Activated CD4-positive, alpha-beta T cell treated with anti-CD3 and anti-CD28 coated beads for 48 hours (primary cell): Measurements from ENCODE around the gene DHCR7.

Source experiments
- DNase-seq: peaks from one replicate; pipeline ENCODE4 v3.0.0-alpha.2; 2020

DHCR7 gene

DNA sequence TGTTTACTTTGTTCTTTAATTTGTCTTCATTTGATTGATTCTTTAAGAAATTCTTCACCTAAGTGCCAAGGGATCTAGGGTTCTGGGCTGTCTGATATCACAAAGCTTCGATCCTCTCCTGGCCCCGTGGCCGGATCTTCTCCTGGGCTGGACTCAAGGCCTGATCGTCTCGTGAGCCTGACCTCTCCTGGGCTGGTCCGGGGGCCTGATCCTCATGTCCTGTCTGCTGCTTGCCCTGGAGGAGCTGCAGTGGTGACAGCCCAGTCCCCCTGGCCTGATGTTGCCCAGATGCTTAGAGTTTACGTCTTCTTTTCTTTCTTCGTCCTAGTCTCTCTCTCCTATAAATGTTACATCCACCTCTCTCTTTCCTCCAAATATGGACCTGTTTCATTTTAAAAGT is 8.1 kb upstream of the DHCR7 start:
- no peak for DNase-seq

DNA sequence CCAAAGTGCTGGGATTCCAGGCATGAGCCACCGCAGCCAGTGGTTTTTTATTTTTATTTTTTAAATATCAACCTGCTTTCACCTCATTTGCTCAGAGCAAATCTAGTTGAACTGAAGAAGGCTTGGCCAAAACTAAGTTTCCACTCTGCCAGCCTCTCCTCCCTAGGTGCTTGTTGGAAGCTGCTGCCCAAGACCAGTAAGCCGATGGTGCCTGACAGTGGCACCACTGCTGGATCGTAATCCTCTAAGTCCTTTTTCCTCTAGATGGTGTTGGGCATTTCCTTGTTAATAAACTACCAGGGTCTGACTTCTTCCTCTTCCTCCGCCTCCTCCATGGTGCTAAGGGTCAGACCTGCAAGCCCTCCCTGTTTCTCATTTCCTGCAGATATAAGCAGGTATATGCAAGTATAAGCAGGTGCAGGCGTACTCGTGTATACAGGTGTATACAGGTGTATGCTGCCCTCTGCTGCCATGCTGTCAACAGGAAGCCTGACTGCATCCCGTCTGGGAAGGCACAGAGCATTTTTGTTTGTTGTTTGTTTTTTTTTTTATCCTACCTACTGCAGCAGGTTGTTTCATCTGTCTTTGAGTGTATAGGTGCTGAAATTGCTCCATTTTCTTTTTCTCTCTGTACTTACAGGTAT is 6.4 kb upstream of the DHCR7 start:
- DNase-seq, result no peak

DNA sequence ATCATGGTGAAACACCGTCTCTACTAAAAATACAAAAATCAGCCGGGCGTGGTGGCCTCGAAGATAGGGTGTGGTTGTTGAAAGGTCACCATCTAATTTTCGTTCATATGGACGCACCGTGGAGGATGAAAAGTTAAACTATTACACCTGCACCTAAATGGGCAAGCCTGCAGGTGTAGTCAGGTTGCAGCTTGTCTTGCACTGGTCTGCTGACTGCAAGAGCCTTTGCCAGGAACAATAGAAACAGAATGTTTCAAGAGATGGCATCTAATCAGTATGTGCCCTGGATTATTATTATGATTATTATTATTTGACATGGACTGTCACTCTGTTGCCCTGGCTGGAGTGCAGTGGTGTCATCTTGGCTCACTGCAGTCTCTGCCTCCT is 5.7 kb upstream of the DHCR7 start:
- no peak for DNase-seq

DNA sequence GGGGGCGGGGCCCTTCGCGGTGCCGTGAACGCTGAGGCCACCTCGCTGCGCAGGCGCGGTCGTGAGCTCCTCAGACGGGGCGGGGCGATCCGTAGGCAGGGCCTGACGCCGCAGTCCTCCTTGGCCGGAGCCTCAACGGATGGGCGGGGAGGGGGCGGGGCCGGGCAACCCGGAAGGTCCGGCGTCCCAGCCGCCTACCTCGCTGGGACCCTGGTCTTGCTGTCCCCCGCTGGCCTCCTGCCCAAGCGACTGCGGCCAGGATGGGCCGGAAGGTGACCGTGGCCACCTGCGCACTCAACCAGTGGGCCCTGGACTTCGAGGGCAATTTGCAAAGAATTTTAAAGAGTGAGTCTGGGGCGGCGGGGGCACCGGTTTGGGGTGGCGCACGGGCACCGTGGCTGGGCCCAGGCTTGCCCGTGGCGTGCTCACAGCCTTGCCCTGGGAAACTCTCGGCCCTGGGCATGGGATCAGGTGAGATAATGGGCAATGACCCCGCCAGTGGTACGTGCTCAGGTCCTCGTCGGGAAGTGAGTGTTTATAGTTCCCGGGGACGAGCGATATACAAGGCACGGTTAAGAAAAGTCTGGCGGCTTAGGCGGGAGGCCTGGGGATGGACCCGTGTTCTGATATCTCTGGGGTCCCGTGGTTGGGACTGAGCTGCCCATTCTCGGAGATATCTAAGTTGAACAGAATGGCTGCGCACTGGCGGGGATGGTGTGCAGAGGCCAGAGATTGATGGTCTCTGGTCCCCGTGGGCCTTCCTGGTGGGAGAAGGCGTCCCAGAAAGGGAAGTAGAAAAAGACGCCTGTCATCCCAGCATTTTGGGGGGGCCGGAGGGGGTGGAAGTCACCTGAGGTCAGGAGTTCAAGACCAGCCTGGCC is 5.1 kb upstream of the DHCR7 start, which contains the start of gene NADSYN1:
TSS of gene NADSYN1 (plus strand) at position 167 of the 881 bp plus-strand sequence. CDS start at position 261, 94 bp downstream.
- DNase-seq, result peak; percentile 96

DNA sequence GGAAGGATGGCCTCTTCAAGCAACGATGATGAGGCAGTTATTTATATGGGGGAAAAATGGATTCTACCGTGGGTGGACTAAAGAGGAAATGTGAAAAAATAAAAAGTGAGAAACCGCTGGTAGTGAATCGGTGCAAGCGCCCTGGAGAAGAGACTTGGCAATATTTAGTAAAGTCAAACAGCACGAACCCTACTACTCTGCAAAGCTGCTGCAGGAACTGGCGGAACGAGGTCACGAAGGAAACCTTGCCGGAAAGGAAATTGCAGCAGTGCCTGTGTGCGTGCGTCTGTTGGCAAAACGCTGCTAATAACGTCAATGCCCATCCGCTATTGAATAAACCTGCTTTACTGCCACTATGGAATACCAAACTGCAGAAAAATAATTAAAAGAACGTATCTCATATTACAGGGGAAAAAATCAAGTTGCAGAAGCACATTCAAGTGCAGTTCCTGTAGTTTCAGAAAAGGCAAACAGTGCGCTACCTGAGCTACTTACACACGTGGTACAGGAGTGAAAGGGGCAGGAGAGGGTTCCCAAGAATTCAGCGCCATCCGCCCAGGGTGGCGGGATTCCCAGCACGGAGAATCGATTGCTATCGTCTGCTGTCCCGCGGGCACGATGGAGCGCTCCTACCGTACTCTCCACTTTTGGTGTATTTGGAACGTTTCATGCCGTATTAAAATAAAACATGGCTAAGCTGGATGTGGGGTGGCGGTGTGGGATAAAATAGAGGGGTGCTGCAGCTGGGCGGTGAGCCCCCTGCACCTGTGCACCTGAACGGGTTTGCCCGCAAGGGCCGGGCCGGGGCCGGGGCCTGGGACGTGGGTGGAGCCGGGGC is 4.2 kb upstream of the DHCR7 start:
- peak; percentile 64 for DNase-seq

DNA sequence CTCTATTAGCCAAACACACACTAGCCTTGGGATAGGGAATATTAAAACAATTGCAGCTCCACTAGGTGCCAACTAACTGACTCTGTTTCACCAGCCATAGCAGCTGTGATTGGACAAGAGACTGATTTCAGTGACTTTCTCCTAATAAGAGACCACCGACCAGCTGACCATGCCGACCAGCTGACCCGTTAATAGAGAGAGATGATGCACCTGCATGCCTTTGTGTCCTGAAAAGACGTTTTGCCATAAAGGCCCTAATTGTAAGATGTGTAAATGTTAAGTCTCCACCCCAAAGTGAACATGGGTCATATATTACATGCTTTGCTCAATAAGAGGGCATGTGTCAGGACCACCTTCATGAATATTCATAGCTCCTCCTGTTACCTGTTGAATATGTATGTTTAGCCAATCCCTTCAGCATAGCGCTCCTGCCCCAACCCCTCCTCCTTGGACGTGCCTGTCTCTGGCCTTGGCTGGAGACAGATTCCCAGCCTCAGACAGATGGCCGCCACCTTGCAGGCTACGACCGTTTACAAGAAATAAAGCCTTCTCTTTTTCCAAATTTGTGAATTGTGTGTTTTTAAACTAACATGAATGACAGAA is 3.5 kb upstream of the DHCR7 start:
- no peak for DNase-seq

DNA sequence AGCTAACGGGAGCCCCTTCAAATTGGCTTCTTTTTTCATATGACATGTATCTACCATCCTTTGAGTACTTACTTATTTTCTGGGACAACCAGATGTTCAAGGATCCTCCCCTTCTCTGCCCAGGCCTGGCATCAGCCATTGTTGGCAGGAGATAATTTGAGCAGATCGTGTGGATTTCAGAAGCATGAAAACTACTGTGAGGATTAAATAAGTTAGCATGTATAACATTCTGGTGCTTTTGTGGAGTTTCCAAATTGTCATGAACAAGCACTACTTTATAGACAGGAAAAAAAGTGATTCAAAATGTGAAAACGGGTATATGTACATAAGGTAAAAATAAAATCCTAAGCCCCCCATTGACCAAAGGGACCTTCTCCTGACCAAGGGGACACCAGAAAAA is 2.7 kb upstream of the DHCR7 start:
- DNase-seq, result no peak

DNA sequence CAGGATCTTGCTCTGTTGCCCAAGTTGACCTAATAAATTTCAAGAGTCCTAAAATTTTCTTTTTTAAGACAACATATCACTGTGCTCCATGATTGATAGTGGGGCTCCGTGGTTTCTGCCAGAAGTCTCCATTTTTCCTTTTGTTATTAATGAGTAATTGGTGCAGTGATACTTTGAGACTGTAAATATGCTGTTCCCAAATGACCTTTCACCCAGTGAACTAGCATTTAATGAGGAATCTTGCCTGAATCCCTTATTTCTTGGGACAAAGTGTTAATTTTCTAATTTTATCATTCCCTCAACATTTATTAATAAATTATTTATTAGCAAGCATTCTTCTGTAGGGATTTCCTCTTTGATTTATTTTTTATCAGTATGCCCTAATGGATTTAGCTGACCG is 2.3 kb upstream of the DHCR7 start:
- no peak for DNase-seq

DNA sequence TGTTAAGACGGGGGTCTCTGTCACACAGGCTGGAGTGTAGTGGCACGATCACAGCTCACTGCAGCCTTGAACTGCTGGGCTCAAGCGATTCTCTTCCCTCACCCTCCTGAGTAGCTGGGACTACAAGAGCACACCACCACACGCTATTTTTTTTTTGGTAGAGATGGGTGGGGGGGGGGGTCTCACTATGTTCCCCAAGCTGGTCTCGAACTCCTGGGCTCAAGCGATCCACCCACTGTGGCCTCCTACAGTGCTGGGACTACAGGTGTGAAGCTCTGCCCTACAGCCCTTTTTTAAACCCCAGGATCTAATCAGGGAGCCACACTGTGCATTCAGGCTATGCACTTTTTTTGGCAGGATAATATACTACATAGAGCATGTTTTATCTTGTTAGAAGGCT is 1.4 kb upstream of the DHCR7 start:
- DNase-seq, result no peak

DNA sequence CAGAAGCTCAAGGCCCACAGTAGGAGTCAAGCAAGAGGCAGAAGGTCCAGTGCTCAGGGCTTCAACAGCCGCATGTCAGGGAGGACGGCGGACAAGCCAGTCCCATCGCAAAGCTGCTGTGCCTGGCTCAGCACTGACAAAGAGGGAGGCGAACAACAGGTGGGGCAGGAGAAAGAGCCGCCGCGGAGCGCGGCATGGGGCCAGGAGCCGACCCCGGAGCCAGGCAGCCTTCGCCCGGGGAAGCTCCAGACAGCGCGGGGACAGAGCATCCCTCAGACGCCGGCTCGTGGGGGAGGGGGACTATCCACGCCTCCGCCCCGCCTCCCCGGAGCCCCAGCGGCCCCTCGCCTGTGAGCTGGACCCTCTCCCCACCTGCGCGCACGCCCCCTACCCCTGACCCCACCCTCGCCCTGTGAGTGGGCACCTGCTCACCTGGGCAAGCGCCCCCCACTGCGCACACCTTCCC is 369 bp downstream of the DHCR7 start:
- peak; percentile 50 for DNase-seq

DNA sequence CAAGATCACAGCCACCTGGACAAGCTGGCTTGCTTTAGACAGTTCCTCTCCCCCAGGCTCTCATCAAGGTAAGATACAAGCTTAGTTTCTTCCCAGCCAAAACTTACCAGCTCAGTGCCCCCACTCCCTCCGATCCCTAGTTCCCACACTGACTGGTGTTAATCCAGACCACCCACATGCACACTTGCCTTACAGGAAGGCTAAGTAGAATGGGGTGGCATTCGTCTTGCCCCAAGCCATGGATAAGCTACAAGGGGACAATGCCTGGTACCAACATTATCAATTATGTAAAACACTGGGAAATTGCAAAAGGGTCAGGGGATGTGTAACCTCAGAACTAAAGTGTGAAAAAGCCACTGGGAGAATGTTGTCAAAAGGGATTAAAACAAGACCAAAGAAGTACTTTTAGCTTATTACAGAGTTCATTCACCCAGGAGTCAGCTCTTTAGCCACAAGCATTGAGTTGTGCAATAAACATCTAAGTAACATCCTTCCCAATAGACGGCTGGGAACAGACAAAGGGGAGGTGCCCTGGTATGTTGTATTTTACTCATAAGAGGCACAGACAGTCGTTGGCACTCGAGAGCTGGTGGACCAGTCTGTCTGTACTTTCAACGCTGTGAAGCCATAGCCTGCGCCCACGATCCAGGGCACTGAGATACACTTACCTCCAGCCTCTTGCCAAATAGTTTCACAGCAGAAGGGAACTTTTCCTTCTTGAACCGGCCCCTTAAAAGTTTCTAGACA is 1.1 kb downstream of the DHCR7 start:
- DNase-seq, result no peak

DNA sequence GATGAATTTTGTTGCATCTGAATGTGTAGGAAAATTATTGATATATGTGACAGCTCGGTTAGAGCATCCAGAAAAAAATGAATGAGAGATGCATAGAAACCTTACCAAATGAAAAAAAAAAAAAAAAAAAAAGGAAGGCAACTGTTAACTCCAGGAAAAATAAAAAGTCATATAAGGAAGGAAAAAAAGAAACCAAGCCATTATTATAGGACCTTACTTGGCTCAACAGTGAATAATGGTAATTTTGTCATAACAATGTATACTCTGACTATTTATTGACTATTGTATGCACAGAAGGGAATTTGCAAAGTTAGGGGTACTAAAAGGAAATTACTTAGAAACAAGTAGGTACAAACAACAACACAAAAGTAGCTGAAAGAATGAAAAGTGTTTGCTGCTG is 2.0 kb downstream of the DHCR7 start:
- DNase-seq, result no peak

DNA sequence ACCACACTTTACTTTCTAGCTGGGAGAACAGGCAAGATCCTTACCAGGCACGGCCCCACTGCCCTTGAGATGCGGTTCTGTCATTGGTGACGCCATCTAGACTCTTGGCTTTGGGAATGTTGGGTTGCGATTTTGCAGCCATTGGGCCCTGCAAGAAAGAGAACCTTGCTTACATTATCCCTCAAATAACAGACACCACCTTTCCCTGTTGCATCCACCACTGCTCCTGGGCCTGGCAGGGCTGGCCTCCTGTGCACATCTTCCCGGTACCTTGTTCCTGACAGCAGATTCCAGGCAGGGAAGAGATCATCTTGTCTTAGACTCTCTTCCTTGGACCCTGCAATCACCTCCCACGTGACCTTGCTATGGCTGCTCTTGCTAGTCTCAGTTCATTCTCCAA is 3.4 kb downstream of the DHCR7 start:
- DNase-seq, result no peak

DNA sequence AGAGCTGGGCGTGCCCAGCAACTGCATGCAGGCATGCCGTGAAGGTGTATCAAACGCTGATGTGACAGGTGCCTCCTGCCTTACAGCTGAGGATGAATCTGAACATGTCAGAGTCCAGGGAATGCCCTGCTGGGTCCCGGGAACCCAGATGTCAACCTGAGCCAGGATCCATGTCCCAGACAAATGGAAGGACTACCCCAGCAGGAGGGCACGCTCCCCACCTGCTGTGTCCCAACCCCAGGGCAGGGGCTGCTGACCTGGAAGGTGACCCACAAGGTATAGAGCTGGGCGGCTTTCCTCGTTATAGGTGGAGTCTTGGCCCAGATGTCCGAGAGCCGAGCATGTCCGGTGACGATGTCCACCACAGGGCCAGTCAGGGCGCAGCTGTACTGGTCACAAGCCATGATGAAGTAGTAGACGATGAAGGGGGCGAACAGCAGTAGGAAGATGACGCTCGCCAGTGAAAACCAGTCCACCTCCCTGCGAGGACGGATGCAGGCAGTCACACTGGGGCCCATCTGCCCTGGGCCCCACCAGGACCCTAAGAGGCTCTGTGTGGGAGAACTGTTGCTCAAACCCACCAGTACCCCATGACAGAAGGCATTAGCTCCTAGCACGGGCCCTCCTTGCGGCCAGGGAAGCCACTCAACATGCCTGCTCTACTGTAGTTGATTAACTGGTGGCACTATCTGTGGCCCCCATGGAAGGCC is 4.3 kb downstream of the DHCR7 start:
- DNase-seq, result no peak

DNA sequence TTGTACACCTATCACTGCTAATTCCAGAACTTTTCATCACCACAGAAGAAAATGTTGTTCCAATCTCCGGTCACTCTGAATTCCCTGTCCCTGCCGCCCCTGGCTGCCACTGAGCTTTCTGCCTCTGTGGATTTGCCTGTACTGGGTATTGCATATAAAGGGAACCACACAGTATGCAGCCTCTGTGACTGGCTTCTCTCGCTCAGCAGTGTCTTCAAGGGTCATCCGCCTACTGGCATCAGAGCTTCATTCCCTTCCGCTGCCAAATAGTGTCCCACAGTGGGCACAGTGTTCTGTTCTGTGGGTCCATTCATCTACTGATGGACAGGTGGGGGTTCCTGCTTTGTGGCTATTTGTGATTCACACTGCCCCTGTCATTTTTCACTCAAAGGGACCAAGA is 5.3 kb downstream of the DHCR7 start:
- no peak for DNase-seq

DNA sequence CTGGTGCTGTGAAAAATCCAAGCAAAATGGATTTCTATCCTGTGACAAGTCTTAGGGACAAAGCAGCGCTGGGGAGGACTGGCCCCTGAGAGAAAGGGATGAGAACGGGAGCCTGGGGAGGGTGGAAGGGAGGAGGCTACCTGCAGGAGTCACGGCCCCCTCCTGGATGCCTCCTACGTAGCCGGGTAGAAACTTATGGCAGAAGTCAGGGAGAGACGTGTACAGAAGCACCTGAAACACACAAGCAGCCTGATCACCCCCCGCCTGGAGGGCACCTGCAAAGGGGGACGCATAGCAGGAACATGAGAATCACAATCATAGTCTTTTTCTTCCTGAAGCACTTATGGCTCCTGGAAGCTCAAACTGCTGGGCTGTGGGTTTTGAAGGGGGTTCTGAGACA is 6.1 kb downstream of the DHCR7 start:
- no peak for DNase-seq

DNA sequence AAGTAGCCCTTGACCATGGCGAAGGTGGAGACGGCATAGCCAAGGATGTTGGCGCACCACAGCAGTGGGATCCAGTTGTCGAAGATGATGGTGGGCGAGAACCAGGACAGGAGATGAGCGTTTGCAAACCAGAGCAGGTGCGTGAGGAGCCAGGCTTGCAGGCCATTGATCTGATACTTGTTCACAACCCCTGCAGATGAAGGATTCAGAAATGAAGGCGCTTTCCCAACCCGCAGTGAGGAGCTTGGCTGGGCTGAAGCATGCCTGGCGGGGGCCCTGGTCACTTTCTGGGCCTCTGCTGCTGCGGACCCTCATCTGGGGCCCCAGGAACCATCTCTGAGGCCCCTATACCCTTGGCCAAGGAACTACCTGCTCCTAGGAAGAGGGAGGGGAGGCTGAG is 6.9 kb downstream of the DHCR7 start:
- no peak for DNase-seq

DNA sequence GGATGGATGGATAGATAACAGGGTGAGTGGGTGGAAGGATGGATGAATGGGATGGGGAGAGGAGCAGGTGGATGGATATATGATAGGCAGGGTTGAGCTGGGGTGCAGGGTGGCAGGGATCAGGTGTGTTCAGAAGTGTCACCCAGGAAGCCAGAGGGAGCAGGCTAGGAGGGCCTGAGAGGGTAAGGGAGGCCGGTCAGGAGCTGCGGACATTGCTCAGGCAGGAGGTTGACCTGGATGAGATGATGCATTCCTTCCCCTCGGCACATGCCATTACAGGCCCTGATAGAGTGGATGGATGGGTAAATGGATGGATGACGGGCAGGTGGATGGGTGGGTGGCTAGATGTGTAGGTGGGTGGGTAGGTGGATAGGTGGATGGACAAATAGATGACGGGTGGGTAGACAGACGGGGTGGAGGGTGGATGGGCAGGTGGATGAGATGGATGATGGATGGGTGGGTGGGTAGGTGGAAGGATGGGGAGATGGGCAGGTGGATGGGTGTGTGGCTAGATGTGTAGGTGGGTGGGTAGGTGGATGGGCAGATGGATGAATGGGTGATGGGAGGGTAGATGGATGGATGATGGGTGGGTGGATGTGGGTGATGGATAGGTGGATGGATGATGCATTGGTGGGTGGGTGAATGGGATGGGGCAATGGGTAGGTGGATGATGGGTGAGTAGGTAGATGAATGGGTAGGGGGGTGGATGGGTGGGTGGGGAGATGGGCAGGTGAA is 8.0 kb downstream of the DHCR7 start:
- no peak for DNase-seq

DNA sequence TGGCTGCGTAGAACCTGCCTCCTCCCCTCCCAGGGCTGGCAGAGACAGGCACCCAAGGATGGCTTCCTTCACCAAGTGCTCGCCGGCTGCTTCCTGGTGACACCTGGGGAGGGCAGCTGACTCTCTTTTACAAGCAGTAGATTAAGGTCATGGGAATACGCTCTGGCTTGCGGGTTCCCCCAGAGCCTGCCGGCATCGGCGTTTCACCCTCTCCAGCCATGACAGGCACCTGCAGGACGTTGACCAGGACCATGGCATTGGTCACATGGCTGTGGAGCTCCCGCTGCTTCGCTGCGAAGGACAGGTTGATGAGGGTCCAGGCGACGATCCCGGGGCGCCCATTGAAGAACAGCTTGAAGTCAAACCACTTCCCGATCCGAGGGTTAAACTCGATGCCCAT is 9.5 kb downstream of the DHCR7 start:
- DNase-seq, result no peak

DNA sequence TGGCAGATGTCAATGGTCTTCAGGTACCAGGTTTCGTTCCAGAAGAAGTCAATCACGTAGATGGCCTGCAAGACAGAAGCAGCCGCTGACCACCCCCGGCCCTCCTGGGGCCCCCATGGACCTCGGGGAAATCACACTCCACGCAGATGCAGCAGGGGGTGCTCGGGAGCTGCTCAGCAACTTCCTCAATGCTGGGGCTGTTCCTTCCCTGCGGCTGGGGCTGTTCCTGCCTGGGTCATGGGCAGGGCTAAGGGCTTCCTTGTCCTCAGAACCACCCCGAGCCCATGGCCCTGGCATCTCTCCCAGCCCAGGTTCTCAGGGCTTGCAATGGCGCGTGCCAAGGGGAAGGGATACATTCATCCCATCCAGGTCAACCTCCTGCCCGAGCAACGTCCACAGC is 10.3 kb downstream of the DHCR7 start:
- no peak for DNase-seq

DNA sequence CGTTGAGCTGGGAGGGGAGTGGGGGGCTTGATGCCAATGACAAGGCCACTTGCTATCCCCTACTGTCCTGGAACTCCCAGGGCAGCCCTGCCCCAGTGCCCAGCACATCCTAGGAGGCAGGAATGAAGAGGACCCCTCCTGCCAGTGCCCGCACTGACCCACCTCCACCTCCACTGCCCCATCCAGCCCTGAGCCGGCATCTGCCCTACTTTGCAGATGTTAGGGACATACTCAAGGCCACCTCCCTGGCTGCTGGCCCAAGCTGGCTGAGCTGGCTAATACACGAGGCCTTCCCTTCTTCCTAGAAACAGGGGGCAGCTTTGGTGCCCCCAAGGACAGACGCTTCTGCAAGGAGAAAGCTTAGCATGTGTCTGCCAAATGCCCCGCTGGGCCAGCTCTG is 10.8 kb downstream of the DHCR7 start:
- DNase-seq, result no peak
